Gastroesophageal sphincter (tissue), 4 donors: ENCODE measurements around the gene METTL4. TPM values are rescaled to one million over a fixed set of nuclear protein-coding genes. Genes with fewer than 3 reads are reported as not detected.

Experiments used
- ATAC-seq: fragments of 150-250 bp; one replicate; pipeline ENCODE4 v1.9.1; 2016; ENCODE audit warnings: mild to moderate bottlenecking, moderate library complexity
- H3K27ac ChIP-seq, 4 donors: fragments of 200-600 bp; sonication (generic) in 3 of 4; 1 replicate in 3 of 4; 2 replicates in 1 of 4; pipeline ENCODE4 v1.5.1; 2016 to 2019
- H3K27me3 ChIP-seq: fragments of 200-600 bp; sonication (generic); one replicate; pipeline ENCODE4 v1.5.1; 2019
- H3K36me3 ChIP-seq, 2 donors: fragments of 200-600 bp; sonication (generic); one replicate each; pipeline ENCODE4 v1.5.1; 2019; ENCODE audit warnings: control low read depth in 1 of 2
- H3K4me1 ChIP-seq, 3 donors: fragments of 200-600 bp; sonication (generic); 1 replicate in 2 of 3; 2 replicates in 1 of 3; pipeline ENCODE4 v1.5.1; 2016 to 2019; ENCODE audit warnings: control low read depth in 2 of 3
- H3K4me3 ChIP-seq, 2 donors: fragments of 200-600 bp; sonication (generic); one replicate each; pipeline ENCODE4 v1.5.1; 2019; ENCODE audit warnings: mild to moderate bottlenecking in 1 of 2, moderate library complexity in 1 of 2
- H3K9me3 ChIP-seq, 3 donors: fragments of 200-600 bp; sonication (generic); one replicate each; pipeline ENCODE4 v1.5.1; 2017 to 2019; ENCODE audit warnings: control low read depth in 2 of 3
- EP300 ChIP-seq: sonication (generic); formaldehyde crosslinking; IDR thresholded peaks from one replicate; pipeline ENCODE4 v1.6.1; 2017; ENCODE audit warnings: antibody characterized with exemption, mild to moderate bottlenecking
- POLR2A ChIP-seq, 2 donors: fragments of 450-650 bp; IDR thresholded peaks; one replicate each; pipeline ENCODE4 v1.6.1; 2017; ENCODE audit warnings: antibody characterized with exemption in 2 of 2, mild to moderate bottlenecking in 2 of 2, moderate library complexity in 1 of 2
- POLR2AphosphoS5 ChIP-seq: sonication (generic); formaldehyde crosslinking; IDR thresholded peaks from one replicate; pipeline ENCODE4 v1.6.1; 2017; ENCODE audit warnings: antibody characterized with exemption
- WGBS, 2 donors: methylation state at CpG; one replicate each; pipeline ENCODE4 v1.1.5; 2018; ENCODE audit warnings: low coverage in 1 of 2; 5-methylcytosine and 5-hydroxymethylcytosine counted together
- total RNA-seq, 4 donors: library from RNA; depleted of rRNA; stranded (reverse); fragments of >200 nt; gene quantifications; one replicate each; pipeline ENCODE4 v1.1.0, GENCODE V29; 2016
- TF ChIP-seq, protein P1 (sequence below), 4 experiments: fragments of 200-600 bp in 2 of 4; fragments of 450-650 bp in 2 of 4; sonication (generic) in 1 of 4; IDR thresholded peaks; one replicate each; pipeline ENCODE4 v1.5.1; 2017 to 2019; ENCODE audit warnings: antibody characterized with exemption in 4 of 4, mild to moderate bottlenecking in 2 of 4, moderate library complexity in 2 of 4

The METTL4 gene
- total RNA-seq, 4 donors from 2014 or later = 4.2 to 9.5 (median 5.4) TPM

GRCh38 chr18:2568129-2568528 is 3.2 kb downstream of the METTL4 start:
- no peak overlapping the region for H3K4me3 ChIP-seq
- H3K9me3 ChIP-seq = no peaks in the 10 kb centered on the region
- H3K36me3 ChIP-seq = peaks cover 0 to 19% of the 10 kb centered on the region in 2 donors
- H3K4me1 ChIP-seq = peaks cover 0 to 26% (median 13%) of the 10 kb centered on the region in 3 donors
- TF ChIP-seq POLR2AphosphoS5 = no peak
- TF ChIP-seq POLR2A (IDR thresholded peaks at IDR 0.05) = no peak
- TF ChIP-seq EP300 = no peak
- TF ChIP-seq, protein P1, sequence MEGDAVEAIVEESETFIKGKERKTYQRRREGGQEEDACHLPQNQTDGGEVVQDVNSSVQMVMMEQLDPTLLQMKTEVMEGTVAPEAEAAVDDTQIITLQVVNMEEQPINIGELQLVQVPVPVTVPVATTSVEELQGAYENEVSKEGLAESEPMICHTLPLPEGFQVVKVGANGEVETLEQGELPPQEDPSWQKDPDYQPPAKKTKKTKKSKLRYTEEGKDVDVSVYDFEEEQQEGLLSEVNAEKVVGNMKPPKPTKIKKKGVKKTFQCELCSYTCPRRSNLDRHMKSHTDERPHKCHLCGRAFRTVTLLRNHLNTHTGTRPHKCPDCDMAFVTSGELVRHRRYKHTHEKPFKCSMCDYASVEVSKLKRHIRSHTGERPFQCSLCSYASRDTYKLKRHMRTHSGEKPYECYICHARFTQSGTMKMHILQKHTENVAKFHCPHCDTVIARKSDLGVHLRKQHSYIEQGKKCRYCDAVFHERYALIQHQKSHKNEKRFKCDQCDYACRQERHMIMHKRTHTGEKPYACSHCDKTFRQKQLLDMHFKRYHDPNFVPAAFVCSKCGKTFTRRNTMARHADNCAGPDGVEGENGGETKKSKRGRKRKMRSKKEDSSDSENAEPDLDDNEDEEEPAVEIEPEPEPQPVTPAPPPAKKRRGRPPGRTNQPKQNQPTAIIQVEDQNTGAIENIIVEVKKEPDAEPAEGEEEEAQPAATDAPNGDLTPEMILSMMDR (IDR thresholded peaks at IDR 0.05) = no peak
- H3K27me3 ChIP-seq = no peaks in the 10 kb centered on the region
- ATAC-seq = no peak
- WGBS, 2 donors = 81 to 85% methylated on average over 2 to 6 of the region's 6 CpGs
- no peak overlapping the region for H3K27ac ChIP-seq

DNA sequence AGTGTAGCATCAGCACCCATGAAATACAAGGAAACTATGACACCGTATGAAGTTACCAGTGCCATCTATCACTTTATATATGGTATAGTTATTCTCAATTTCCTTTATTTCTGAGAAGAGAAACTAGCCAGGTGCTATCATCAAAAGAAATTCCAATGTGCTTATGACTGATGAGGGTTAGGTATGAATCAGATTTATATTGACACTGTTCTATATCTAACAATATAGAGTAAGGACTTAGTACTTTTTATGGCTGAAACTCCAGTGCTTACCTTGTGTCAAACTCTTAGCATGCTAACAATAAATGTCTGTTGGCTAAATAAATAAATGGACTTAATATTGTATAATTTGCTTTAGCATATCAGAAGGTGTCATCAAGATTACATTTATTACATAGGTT is 6.9 kb downstream of the METTL4 start:
- Histone ChIP-seq H3K4me1 (peaks cover 0 to 6% (median 0%) of the 10 kb centered on the region in 3 donors), H3K27me3 (no peaks in the 10 kb centered on the region), H3K36me3 (peaks cover 0 to 36% of the 10 kb centered on the region in 2 donors), H3K27ac (no peak overlapping the region), H3K9me3 (no peaks in the 10 kb centered on the region), H3K4me3 (no peak overlapping the region)
- TF ChIP-seq POLR2AphosphoS5 = no peak
- TF ChIP-seq POLR2A (IDR thresholded peaks at IDR 0.05) = no peak
- TF ChIP-seq, protein P1 (IDR thresholded peaks at IDR 0.05) = no peak
- TF ChIP-seq EP300 = no peak
- 90 to 92% methylated on average over 1 of the region's 1 CpG for WGBS, 2 donors
- no peak for ATAC-seq

GRCh38 chr18:2559249-2559648 is 12.1 kb downstream of the METTL4 start:
- Histone ChIP-seq H3K27me3 (no peaks in the 10 kb centered on the region), H3K36me3 (peaks cover 0 to 27% of the 10 kb centered on the region in 2 donors), H3K4me1 (no peaks in the 10 kb centered on the region), H3K9me3 (no peaks in the 10 kb centered on the region), H3K27ac (no peak overlapping the region), H3K4me3 (no peak overlapping the region)
- ATAC-seq = no peak
- TF ChIP-seq, protein P1 (IDR thresholded peaks at IDR 0.05) = no peak
- no peak for TF ChIP-seq POLR2AphosphoS5
- TF ChIP-seq EP300 = no peak
- TF ChIP-seq POLR2A (IDR thresholded peaks at IDR 0.05) = no peak
- WGBS, 2 donors = 86 to 95% methylated on average over 1 of the region's 1 CpG

DNA sequence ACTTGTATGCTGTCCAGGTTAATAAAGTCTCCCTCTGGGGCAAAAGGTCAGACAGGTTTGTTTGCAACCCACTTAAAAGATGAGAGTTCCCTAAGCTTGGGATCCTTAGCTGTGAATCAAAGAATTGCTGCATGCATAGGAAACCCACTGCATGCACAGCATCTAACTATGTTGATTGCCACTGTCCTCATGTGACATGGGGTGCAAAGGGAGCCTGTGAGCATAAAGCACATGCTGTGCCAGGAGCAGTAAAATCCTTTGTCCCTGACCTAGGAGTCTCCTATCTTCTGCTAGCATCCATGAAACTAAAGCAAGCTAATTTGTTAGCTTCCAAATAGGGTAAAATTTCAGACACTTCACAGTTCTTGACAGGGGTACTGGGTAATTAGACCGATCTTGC is 13.8 kb downstream of the METTL4 start:
- Histone ChIP-seq H3K9me3 (no peaks in the 10 kb centered on the region), H3K4me3 (no peak overlapping the region), H3K27ac (no peak overlapping the region), H3K4me1 (no peaks in the 10 kb centered on the region), H3K36me3 (peaks cover 0 to 19% of the 10 kb centered on the region in 2 donors), H3K27me3 (no peaks in the 10 kb centered on the region)
- 100% methylated on average over 1 of the region's 1 CpG; no CpG with 5 or more reads in 1 of the 2 donors for WGBS, 2 donors
- ATAC-seq = no peak
- TF ChIP-seq EP300 = no peak
- TF ChIP-seq POLR2A (IDR thresholded peaks at IDR 0.05) = no peak
- TF ChIP-seq, protein P1 (IDR thresholded peaks at IDR 0.05) = no peak
- no peak for TF ChIP-seq POLR2AphosphoS5

DNA sequence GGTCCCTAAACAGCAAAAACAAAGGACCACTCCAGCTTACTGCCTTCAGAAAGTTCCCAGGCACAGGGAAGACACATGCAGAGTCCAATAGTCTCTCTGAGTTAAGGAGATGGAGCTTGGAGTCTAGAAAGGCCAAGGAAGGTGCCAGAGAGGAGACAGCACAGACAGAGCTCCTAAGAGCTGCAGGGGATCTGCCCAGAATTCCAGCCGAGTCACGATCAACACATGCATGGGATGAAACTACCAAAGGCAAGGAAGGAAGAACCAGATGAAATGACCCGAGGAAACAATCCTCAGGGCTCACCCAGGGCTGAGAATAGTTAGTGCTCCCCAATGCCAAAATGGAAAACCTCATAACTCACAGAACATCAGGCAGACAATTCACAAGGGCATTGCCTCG is 15.4 kb downstream of the METTL4 start:
- WGBS, 2 donors = 69 to 86% methylated on average over 4 of the region's 4 CpGs
- Histone ChIP-seq H3K4me1 (no peaks in the 10 kb centered on the region), H3K27me3 (no peaks in the 10 kb centered on the region), H3K9me3 (no peaks in the 10 kb centered on the region), H3K4me3 (no peak overlapping the region), H3K36me3 (peaks cover 0 to 24% of the 10 kb centered on the region in 2 donors), H3K27ac (no peak overlapping the region)
- TF ChIP-seq POLR2A (IDR thresholded peaks at IDR 0.05) (no peak), POLR2AphosphoS5 (no peak), EP300 (no peak)
- TF ChIP-seq, protein P1 (IDR thresholded peaks at IDR 0.05) = no peak
- ATAC-seq = no peak
